ENCODE data around the gene DBP.

DBP gene

GRCh38 chr19:48624791-48625723, 12.1 kb downstream of the DBP start:
- TF ChIP-seq CTCF (IDR thresholded peaks at IDR 0.05; ENCODE audit: low read depth, low read length): no peak
- DNase-seq (ENCODE audit: extremely low read depth, low read depth): no peak

DNA sequence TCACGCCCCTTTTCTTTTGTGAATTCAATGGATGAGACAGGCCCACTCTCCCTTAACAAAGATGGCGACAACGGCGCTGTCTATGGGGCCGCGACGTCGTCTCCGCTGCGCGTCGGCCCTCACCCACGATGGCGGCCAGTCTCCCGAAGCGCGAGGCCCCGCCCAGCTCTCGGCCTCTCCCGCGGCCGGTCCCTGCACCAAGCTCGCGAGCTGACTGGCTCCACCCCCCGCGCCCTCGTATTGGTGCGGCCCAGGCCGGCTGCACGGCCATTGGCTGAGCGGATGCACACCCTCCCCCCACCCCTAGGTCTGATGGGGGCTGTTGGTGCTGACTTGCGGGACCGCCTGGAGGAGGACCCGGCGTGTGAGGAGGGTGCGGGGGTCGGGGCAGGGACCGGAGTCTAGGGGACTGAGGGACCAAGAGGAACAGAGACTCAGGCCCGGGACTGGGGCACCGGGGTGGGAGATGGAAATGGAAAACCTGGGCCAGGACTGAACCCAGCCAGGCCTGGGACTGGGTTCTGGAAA, 13.0 kb downstream of the DBP start:
- TF ChIP-seq CTCF (IDR thresholded peaks at IDR 0.05; ENCODE audit: low read depth, low read length): no peak
- peak; percentile 91 for DNase-seq (ENCODE audit: extremely low read depth, low read depth)

DNA sequence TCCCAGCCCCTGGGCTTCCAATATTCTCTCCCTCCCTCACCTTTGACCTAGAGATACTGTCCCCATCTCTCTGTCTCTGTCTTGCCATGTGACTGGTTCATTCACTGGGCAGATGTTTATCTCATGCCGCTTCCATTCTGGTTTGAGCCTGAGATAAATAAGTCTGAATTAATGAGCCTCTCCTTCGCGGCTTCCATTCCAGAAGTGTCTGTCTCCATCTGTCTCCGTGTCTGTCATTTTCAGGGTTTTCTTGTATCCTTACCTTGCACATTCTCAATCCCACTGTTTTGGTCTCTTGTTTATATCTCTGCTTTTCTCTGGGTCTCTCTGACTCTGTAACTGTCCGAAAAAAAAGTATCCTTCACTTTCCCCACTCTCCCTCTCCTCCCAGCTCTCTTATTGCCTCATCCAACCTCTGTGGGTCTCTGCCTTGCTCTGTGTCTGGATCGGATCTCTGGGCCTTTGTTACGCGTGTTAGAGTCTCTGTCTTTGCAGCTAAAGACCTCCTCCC, 13.6 kb downstream of the DBP start:
- TF ChIP-seq CTCF (IDR thresholded peaks at IDR 0.05; ENCODE audit: low read depth, low read length): no peak
- DNase-seq (ENCODE audit: extremely low read depth, low read depth): no peak

DNA sequence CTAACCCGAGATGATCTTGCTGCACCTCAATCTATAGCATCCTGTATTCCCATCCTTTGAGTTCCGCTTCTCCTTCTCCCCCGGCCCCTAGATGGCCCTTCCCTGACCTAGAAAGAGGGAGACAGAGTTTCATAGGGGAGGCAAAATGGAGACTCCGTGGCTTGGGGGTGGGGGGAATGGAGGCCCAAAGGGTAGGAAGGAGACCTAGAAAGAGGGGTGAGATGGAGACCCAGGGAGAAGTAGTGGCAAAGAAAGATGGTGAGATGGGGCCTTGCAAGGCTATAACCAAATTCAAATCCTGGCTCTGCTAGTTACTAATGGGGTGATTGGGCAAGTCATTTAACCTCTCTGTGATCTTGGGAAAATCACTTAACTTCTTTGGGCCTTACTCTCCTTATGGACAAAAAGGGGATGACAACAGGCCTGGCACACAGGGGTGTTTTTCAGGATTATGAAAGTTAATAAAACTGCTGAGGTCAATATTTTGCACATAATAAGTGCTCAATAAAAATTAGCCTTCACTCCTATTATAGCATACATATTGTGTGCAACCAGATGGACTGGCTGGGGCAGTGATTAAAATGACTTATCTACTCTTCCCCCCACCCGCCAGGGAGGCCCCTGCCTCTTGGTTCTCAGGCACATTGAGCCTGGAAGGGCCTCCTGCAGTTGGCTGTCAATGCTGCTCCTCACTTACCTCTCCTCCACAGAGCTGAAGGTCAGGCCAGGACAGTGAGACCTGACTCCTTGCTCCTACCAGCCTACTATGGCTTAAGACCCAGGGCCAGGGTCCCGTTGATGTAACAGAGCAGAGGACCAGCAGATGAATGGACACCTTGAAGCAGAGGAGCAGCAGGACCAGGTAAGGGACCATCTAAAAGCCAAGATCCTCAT, 17.2 kb downstream of the DBP start:
- no peak for DNase-seq (ENCODE audit: extremely low read depth, low read depth)
- no peak for TF ChIP-seq CTCF (IDR thresholded peaks at IDR 0.05; ENCODE audit: low read depth, low read length)

DNA sequence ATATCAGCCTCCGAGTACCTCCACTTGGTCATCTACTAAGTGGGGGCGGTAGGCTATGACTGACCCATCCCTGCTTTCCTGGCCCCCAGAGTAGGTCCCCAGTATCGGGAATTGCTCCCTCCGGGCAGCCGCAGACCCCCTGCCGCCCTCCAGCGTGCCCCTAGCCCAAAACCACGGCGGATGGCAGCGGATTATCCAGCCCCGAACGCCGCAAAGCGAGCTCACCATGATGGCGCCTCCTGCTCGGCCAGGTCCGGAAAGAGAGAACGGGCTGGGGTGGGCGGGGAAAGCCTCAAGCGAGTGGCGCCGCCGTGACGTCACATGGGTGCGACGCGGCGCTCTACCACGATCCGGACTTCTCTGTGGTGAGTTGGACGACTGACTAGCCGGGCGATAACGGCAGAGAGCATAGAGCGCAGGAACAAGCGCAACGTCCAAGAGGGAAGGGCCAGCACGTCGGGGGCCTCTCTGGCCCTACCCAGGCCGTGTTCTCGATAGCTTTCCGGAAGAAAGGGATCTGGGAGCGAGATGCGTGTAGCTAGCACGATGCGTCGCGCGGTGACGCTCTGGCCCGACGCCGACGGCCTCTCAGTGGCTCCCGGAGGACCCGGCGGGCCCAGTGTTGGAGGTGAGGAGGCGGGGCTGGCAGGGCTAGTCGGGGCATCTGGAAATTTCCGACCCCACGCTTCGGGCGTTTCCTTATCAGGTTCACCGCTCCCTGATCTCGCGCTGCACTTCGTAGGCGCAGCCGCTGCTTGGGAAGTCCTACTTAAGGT, 18.1 kb downstream of the DBP start, which contains the start of the genes RPL18 and SPHK2:
TSS of gene RPL18 (minus strand) at position 263 of the 776 bp plus-strand sequence. CDS start at position 228, 35 bp downstream.
TSS of gene SPHK2 (plus strand) at position 591 of the 776 bp plus-strand sequence. CDS start 1,009 bp downstream, outside the sequence.
- no peak for TF ChIP-seq CTCF (IDR thresholded peaks at IDR 0.05; ENCODE audit: low read depth, low read length)

GRCh38 chr19:48618278-48618915, 18.8 kb downstream of the DBP start:
- DNase-seq (ENCODE audit: extremely low read depth, low read depth): no peak
- TF ChIP-seq CTCF (IDR thresholded peaks at IDR 0.05; ENCODE audit: low read depth, low read length): no peak

More for the DNA sequence above, 18.1 kb downstream of the DBP start, which contains the start of the genes RPL18 and SPHK2:
- DNase-seq (ENCODE audit: extremely low read depth, low read depth): peak; percentile 99

All from AG09319 (cell line).